ENCODE data around the gene CAPZB.

Gene CAPZB

GRCh38 chr1:19363536-19364152, 121.7 kb downstream of the CAPZB start:
- DNase-seq: no peak

GRCh38 chr1:19361611-19362147, 123.7 kb downstream of the CAPZB start:
- no peak for DNase-seq

GRCh38 chr1:19360843-19361610, 124.3 kb downstream of the CAPZB start:
- no peak for DNase-seq

- DNase-seq: no peak
These were observed 124.9 kb downstream of the CAPZB start for GRCh38 chr1:19360432-19360831.

GRCh38 chr1:19360016-19360415, 125.3 kb downstream of the CAPZB start:
- DNase-seq: no peak

GRCh38 chr1:19359357-19359756, 126.0 kb downstream of the CAPZB start:
- no peak for DNase-seq

- no peak for DNase-seq
These were observed 126.6 kb downstream of the CAPZB start for GRCh38 chr1:19358710-19359109.

GRCh38 chr1:19357299-19357986, 127.9 kb downstream of the CAPZB start:
- no peak for DNase-seq

GRCh38 chr1:19356266-19356665, 129.1 kb downstream of the CAPZB start:
- DNase-seq: no peak

GRCh38 chr1:19354531-19354981, 130.8 kb downstream of the CAPZB start:
- no peak for DNase-seq

GRCh38 chr1:19353596-19353995, 131.7 kb downstream of the CAPZB start:
- DNase-seq: no peak

GRCh38 chr1:19352839-19353238, 132.5 kb downstream of the CAPZB start:
- DNase-seq: no peak

GRCh38 chr1:19351873-19352272, 133.5 kb downstream of the CAPZB start:
- no peak for DNase-seq

- no peak for DNase-seq
These were observed 134.8 kb downstream of the CAPZB start for GRCh38 chr1:19350566-19350965.

GRCh38 chr1:19349999-19350398, 135.3 kb downstream of the CAPZB start:
- DNase-seq: no peak

GRCh38 chr1:19348441-19349198, 136.7 kb downstream of the CAPZB start:
- DNase-seq: no peak

- DNase-seq: peak in 1 of 2 donors; percentile 36
These were observed 137.7 kb downstream of the CAPZB start for GRCh38 chr1:19347533-19348172.

GRCh38 chr1:19346026-19346425, 139.3 kb downstream of the CAPZB start:
- DNase-seq: peak; percentile 34 to 49

- DNase-seq: no peak
These were observed 139.9 kb downstream of the CAPZB start for GRCh38 chr1:19345391-19345790.

- no peak for DNase-seq
These were observed 140.5 kb downstream of the CAPZB start for GRCh38 chr1:19344831-19345230.

GRCh38 chr1:19344372-19344810, 140.9 kb downstream of the CAPZB start:
- peak in 1 of 2 donors; percentile 35 for DNase-seq

Data from inflammatory macrophage treated with lipopolysaccharide for 1 hour (primary cell).